Right lobe of liver (tissue), 4 donors: ENCODE results near the gene DNLZ.

Experiments used
- CTCF ChIP-seq, 4 donors: fragments of 200-600 bp in 3 of 4; fragments of 450-650 bp in 1 of 4; IDR thresholded peaks; one replicate each; pipeline versions ENCODE4 v1.5.1 to v1.8.0; 2016 to 2022; ENCODE audit warnings: antibody characterized with exemption in 4 of 4, mild to moderate bottlenecking in 2 of 4
- POLR2A ChIP-seq: fragments of 450-650 bp; IDR thresholded peaks from one replicate; pipeline ENCODE4 v1.6.1; 2017; ENCODE audit warnings: antibody characterized with exemption, mild to moderate bottlenecking
- donor health status: DM: no; HTN: no; CAD: no.
- donor health status: DM: no; HTN: no; CAD: no.
- donor health status: DM: no; HTN: yes; CAD: no.

GRCh38 chr9:136343884-136344269 lies 19.7 kb downstream of the DNLZ start:
- TF ChIP-seq CTCF (IDR thresholded peaks at IDR 0.05) (no peak), POLR2A (no peak)
